Measurements from ENCODE around the gene GCAT.

- TF ChIP-seq CTCF (IDR thresholded peaks at IDR 0.05) (no peak), POLR2A (IDR thresholded peaks at IDR 0.05) (no peak), EP300 (IDR thresholded peaks at IDR 0.05) (no peak)
These were observed 8.9 kb downstream of the GCAT start for GRCh38 chr22:37816543-37817180.
